Keratinocyte (primary cell): ENCODE measurements around the gene USP10. TPM values are rescaled to one million over a fixed set of nuclear protein-coding genes. Genes with fewer than 3 reads are reported as not detected.

Source experiments
- DNase-seq: peaks from one replicate; pipeline ENCODE4 v3.0.0-alpha.2; 2011; ENCODE audit warnings: low read depth, missing footprints, low spot score
- FAIRE-seq: peaks from 2 replicates; lab custom pipeline; 2011; peaks lifted over from hg19 to GRCh38; lab: Jason Lieb, UNC
- H2AFZ ChIP-seq: 2 replicates; pipeline ENCODE4 v1.6.0; 2012; ENCODE audit warnings: low read length, control low read depth, inconsistent platforms; ENCODE audit not compliant: control insufficient read depth
- H3K27ac ChIP-seq: 2 replicates; pipeline ENCODE4 v1.5.1; 2011; ENCODE audit warnings: low read length; ENCODE audit not compliant: control insufficient read depth, insufficient read depth
- H3K27me3 ChIP-seq: 3 replicates; pipeline ENCODE4 v1.6.0; 2011; ENCODE audit warnings: low read length; ENCODE audit not compliant: control insufficient read depth, insufficient read depth; ENCODE audit errors: extremely low read depth
- H3K36me3 ChIP-seq, 2 experiments: 2 replicates in 1 of 2; 3 replicates in 1 of 2; pipeline ENCODE4 v1.5.1; 2011; ENCODE audit warnings: low read length in 2 of 2, mild to moderate bottlenecking in 1 of 2; ENCODE audit not compliant: control insufficient read depth in 2 of 2, insufficient read depth in 2 of 2; ENCODE audit errors: extremely low read depth in 1 of 2
- H3K4me1 ChIP-seq: 3 replicates; pipeline ENCODE4 v1.5.1; 2011; ENCODE audit warnings: low read length; ENCODE audit not compliant: control insufficient read depth, insufficient read depth; ENCODE audit errors: extremely low read depth
- H3K4me2 ChIP-seq: 3 replicates; pipeline ENCODE4 v1.6.0; 2011; ENCODE audit warnings: low read depth, low read length; ENCODE audit not compliant: control insufficient read depth, insufficient read depth; ENCODE audit errors: extremely low read depth
- H3K4me3 ChIP-seq, 3 experiments: fragments of 200-600 bp in 1 of 3; sonication (generic) in 1 of 3; 2 replicates in 2 of 3; 3 replicates in 1 of 3; pipeline ENCODE4 v1.5.1; 2011 to 2016; ENCODE audit warnings: low read length in 3 of 3, mild to moderate bottlenecking in 3 of 3, control low read depth in 2 of 3, inconsistent platforms in 1 of 3, low read depth in 1 of 3, mixed read lengths in 1 of 3, mixed run types in 1 of 3, moderate library complexity in 1 of 3; ENCODE audit not compliant: control insufficient read depth in 2 of 3, insufficient read depth in 2 of 3; ENCODE audit errors: extremely low read depth in 1 of 3
- H3K79me2 ChIP-seq: 2 replicates; pipeline ENCODE4 v1.6.0; 2012; ENCODE audit warnings: low read length; ENCODE audit not compliant: control insufficient read depth, insufficient read depth
- H3K9ac ChIP-seq: 3 replicates; pipeline ENCODE4 v1.6.0; 2011; ENCODE audit warnings: low read length; ENCODE audit not compliant: control insufficient read depth, insufficient read depth; ENCODE audit errors: extremely low read depth
- H3K9me1 ChIP-seq: 3 replicates; pipeline ENCODE4 v1.6.0; 2011; ENCODE audit warnings: low read length; ENCODE audit not compliant: control insufficient read depth, insufficient read depth; ENCODE audit errors: extremely low read depth
- H3K9me3 ChIP-seq: 2 replicates; pipeline ENCODE4 v1.5.1; 2012; ENCODE audit warnings: low read depth, low read length; ENCODE audit not compliant: control insufficient read depth
- H4K20me1 ChIP-seq: 3 replicates; pipeline ENCODE4 v1.6.0; 2011; ENCODE audit warnings: low read length; ENCODE audit not compliant: control insufficient read depth, insufficient read depth; ENCODE audit errors: extremely low read depth
- EZH2 ChIP-seq: IDR thresholded peaks from one replicate; pipeline ENCODE4 v1.6.1; 2012; ENCODE audit warnings: inconsistent platforms, mild to moderate bottlenecking, low read length, moderate library complexity
- dilution Hi-C: fragments of 300-500 bp; cut with MboI; formaldehyde crosslinking; loops from one replicate; pipeline ENCODE4 v1.7.0; 2020; ENCODE audit warnings: low sequenced_read_pairs; ENCODE audit not compliant: extremely low pct_ligation_motif_present
- polyA plus RNA-seq, 5 experiments: library from polyadenylated mRNA; depleted of rRNA in 3 of 5; stranded (reverse) in 3 of 5; stranded (forward) in 1 of 5; unstranded in 1 of 5; fragments of >200 nt; gene quantifications; 1 replicate in 1 of 5; 2 replicates in 3 of 5; 3 replicates in 1 of 5; pipeline versions ENCODE4 v1.2.1 to v1.2.3, GENCODE V29; 2011 to 2012; ENCODE audit warnings: missing spikeins in 2 of 5, low read depth in 1 of 5, low replicate concordance in 1 of 5
- TF ChIP-seq, protein P1 (sequence below), 3 experiments: IDR thresholded peaks in 1 of 3; conservative IDR thresholded peaks in 1 of 3; optimal IDR thresholded peaks in 1 of 3; 2 replicates in 2 of 3; 3 replicates in 1 of 3; pipeline versions ENCODE3 to v1.5.1; 2011; ENCODE audit warnings: low read length in 3 of 3, mild to moderate bottlenecking in 3 of 3, moderate library complexity in 2 of 3, control low read depth in 1 of 3, inconsistent platforms in 1 of 3; ENCODE audit not compliant: insufficient read depth in 2 of 3; ENCODE audit errors: extremely low read depth in 1 of 3

USP10 gene
- polyA plus RNA-seq, 1 donor (not counting 4 experiments of a cell fraction or from before 2014, with no cell fraction given) = 92.0 TPM

DNA sequence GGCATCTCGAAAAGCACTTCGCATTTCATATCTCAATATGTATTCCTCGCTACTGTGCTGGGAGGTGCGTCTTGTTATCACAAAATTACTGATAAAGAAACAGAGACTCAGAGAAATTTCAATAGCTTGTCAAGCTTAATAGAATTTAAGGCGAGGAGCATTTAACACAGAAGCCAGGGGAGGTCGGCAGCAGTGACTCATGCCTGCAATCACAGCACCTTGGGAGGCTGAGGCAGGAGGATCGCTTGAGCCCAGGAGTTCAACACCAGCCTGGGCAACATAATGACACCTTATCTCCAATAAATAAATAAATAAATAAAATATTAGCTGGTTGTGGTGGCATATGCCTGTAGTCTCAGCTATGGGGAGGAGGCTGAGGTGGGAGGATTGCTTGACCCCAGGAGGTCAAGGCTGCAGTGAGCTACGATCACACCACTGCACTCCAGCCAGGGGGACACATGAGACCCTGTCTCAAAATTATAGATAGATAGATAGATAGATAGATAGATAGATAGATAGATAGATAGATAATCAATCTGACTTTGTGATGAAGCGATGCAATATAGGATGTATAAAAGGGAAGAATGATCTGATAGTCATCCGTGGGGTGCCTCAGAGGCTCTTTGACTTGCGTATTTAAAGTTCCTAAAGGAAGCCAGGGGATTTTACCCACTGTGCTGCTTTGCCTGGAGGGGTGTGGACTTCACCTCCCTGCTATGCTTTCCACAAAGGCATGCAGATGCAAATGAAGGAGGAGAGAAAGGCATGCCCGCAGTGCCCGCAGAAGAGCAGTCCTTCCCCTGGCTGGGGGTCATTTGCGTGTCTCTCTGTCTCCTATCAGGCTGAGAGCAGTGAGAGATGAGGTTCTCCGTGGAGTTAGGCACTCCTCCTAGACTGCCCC is 15.9 kb upstream of the USP10 start:
- H3K4me1 ChIP-seq = peaks cover 2% of the 10 kb centered on the region
- FAIRE-seq (no peak), DNase-seq (no peak)
- no peaks in the 10 kb centered on the region for H3K36me3 ChIP-seq
- no peak overlapping the region for H3K27ac ChIP-seq
- no peak overlapping the region for H3K9ac ChIP-seq
- TF ChIP-seq EZH2 = no peak
- TF ChIP-seq, protein P1, sequence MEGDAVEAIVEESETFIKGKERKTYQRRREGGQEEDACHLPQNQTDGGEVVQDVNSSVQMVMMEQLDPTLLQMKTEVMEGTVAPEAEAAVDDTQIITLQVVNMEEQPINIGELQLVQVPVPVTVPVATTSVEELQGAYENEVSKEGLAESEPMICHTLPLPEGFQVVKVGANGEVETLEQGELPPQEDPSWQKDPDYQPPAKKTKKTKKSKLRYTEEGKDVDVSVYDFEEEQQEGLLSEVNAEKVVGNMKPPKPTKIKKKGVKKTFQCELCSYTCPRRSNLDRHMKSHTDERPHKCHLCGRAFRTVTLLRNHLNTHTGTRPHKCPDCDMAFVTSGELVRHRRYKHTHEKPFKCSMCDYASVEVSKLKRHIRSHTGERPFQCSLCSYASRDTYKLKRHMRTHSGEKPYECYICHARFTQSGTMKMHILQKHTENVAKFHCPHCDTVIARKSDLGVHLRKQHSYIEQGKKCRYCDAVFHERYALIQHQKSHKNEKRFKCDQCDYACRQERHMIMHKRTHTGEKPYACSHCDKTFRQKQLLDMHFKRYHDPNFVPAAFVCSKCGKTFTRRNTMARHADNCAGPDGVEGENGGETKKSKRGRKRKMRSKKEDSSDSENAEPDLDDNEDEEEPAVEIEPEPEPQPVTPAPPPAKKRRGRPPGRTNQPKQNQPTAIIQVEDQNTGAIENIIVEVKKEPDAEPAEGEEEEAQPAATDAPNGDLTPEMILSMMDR (optimal IDR thresholded peaks at IDR 0.05 in 1 of 3, IDR thresholded peaks at IDR 0.05 in 1 of 3, conservative IDR thresholded peaks at IDR 0.05 in 1 of 3; ENCODE audit: extremely low read depth in 1 of 3, insufficient read depth in 2 of 3, low read length in 3 of 3) = no peak
- dilution Hi-C loops = no loop called here
- no peak overlapping the region for H3K4me3 ChIP-seq
- H4K20me1 ChIP-seq = no peaks in the 10 kb centered on the region
- H3K4me2 ChIP-seq = no peak overlapping the region
- H3K9me3 ChIP-seq = no peaks in the 10 kb centered on the region
- H2AFZ ChIP-seq = no peak overlapping the region
- peaks cover 8% of the 10 kb centered on the region for H3K27me3 ChIP-seq
- H3K79me2 ChIP-seq = no peaks in the 10 kb centered on the region
- H3K9me1 ChIP-seq = no peaks in the 10 kb centered on the region

DNA sequence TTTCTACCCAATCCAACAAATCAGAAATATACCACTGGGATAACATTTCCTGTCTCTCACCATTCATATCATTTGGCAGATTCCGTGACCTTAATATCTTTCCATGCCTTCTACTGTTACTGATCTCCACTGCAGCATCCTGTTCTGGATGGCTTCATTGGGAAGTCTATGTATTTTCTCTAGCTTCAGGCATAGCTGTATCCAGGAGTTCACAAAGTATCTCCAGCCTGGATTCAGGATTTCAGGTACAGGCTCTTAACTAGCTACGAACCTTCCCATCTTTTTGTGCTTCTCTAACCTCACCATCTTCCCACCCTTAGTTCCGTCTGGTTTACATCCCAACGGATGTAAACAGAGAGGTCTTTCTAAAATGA is 15.2 kb upstream of the USP10 start:
- Histone ChIP-seq H3K79me2 (no peaks in the 10 kb centered on the region), H3K4me2 (no peak overlapping the region), H2AFZ (no peak overlapping the region), H3K27me3 (peaks cover 8% of the 10 kb centered on the region), H3K9ac (no peak overlapping the region), H3K4me1 (peaks cover 5% of the 10 kb centered on the region), H3K27ac (no peak overlapping the region), H3K4me3 (no peak overlapping the region), H4K20me1 (no peaks in the 10 kb centered on the region), H3K9me3 (no peaks in the 10 kb centered on the region), H3K9me1 (no peaks in the 10 kb centered on the region), H3K36me3 (no peaks in the 10 kb centered on the region)
- TF ChIP-seq EZH2 = no peak
- TF ChIP-seq, protein P1 (optimal IDR thresholded peaks at IDR 0.05 in 1 of 3, IDR thresholded peaks at IDR 0.05 in 1 of 3, conservative IDR thresholded peaks at IDR 0.05 in 1 of 3; ENCODE audit: extremely low read depth in 1 of 3, insufficient read depth in 2 of 3, low read length in 3 of 3) = no peak
- DNase-seq (no peak), FAIRE-seq (no peak)
- dilution Hi-C loops = no loop called here
